LNCAP (cell line): Measurements from ENCODE around the gene ZNF511.

ENCODE experiments used
- TF ChIP-seq, protein P1 (sequence below): fragments of 450-650 bp; IDR thresholded peaks from 2 replicates; pipeline ENCODE4 v1.5.1; 2017; ENCODE audit warnings: mild to moderate bottlenecking

Gene ZNF511

DNA sequence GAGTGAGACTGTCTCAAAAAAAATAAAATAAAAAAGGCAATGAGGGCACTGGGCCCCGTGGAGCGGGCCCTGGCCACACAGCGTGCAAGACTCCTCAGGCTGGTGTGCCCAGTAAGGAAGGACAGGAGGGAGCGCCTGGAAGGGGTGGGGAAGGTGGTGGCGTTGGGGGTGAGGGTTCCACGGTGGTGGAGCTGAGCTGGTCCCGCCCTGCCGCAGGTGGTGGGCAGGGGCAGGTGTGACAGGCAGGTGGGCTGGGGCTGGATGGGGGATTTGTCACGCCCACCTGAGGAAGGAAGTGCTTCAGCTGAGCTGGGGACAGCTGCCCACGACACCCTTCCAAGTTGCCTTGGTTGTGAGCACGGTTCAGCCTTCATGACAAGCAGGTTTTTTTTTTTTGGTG, 37.7 kb downstream of the ZNF511 start:
- TF ChIP-seq, protein P1, sequence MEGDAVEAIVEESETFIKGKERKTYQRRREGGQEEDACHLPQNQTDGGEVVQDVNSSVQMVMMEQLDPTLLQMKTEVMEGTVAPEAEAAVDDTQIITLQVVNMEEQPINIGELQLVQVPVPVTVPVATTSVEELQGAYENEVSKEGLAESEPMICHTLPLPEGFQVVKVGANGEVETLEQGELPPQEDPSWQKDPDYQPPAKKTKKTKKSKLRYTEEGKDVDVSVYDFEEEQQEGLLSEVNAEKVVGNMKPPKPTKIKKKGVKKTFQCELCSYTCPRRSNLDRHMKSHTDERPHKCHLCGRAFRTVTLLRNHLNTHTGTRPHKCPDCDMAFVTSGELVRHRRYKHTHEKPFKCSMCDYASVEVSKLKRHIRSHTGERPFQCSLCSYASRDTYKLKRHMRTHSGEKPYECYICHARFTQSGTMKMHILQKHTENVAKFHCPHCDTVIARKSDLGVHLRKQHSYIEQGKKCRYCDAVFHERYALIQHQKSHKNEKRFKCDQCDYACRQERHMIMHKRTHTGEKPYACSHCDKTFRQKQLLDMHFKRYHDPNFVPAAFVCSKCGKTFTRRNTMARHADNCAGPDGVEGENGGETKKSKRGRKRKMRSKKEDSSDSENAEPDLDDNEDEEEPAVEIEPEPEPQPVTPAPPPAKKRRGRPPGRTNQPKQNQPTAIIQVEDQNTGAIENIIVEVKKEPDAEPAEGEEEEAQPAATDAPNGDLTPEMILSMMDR, result no peak

DNA sequence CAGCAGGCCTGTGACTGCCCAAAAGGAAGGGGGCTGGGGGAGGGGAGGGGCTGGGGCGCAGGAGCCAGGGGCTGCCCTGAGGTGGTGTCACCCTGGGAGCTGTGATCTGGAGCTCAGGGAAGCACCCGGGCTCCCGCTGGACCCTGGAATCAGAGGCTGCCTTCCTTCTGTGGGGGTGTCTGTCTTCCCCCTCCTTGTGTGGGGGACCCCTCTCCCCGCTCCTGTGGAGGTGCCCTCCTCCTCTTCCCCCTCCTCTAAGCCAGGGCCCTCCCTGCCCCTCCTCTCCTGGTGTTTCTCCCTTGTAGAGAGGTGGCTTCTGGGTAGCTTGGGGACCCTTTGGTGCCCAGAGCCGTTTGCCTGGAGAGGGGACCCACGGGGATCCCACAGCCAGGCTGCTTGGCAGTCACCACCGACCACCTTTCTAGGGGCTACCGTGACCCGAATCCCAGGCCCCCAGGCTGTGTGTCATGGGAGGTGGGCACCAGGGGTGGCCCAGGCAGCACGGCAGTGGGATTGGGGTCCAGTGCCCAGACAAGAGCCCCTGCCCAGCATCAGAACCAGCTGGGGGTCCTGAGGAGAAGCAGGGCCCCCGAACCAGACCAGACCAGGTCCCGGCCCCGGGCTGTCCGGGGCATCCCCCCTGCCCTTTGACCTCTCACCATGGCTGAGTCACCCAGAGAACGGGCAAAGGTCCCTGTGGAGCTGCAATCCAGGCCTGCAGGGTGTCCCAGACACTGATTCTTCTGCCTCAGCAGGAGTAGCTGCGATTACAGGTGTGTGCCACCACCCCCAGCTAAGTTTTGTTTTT, 39.2 kb downstream of the ZNF511 start:
- TF ChIP-seq, protein P1, result no peak

DNA sequence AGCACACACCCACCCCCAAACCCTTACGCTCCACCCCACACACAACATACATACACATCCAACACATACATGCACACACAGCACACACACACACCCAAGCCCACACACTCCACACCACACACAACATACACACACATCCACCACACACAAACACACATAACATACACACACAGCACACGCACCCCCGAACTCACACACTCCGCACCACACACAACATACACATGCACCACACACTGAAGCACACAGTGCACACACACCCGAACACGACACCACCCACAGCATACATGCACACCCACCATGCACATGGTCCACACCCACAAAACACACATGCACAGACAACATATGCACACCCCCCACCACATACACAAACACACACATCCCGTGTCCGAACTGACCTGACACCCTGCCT, 40.5 kb downstream of the ZNF511 start:
- TF ChIP-seq, protein P1, result no peak

DNA sequence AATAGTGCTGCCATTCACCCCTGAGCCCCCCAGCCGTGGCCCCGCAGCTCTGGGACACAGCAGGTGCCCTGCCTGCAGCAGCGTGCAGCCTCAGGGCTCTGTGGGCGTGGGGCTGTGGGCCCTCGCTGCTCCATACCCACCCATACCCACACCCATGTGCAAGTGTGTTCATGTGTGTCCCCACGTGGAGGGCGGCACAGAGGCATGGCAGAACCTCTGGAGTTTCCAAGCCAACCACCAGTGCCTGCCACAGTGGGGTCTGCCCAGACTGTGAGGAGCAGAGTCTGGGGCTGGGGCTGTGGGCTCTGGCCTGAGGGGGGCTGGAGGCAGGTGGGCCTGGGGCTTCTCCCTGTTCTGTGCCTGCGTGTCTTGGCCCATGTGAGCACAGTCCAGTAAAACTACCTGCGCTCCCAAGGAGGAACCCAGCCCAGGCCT, 40.9 kb downstream of the ZNF511 start:
- TF ChIP-seq, protein P1, result no peak

DNA sequence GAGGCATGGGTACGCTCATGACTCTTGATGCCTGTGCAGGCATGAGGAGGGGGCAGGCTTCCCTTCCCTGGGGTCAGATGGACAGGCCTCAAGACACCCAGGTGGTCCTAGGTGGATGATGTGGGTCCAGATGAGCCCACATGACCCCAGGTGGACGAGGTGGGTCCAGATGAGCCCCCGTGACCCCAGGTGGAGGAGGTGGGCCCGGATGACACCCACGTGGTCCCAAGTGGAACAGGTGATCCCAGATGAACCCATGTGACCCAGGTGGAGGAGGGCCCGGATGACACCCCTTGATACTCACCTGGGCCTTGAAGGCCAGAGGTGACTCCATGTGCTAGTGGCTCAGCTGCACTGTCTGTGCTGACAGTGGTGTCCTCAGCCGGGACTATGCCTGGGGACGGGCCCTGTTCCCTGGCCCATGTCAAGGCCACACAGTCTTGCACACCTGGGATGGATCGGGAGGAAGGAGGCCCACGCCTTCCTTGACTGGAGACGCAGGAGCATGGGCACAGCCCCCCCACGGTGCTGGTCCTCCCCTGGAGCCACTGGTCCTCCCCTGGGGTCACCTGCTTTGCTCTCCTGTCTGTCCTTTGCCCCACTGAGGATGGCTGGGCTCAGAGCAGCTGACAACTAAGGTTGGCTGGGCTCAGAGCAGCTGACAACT, 41.7 kb downstream of the ZNF511 start:
- TF ChIP-seq, protein P1, result no peak

DNA sequence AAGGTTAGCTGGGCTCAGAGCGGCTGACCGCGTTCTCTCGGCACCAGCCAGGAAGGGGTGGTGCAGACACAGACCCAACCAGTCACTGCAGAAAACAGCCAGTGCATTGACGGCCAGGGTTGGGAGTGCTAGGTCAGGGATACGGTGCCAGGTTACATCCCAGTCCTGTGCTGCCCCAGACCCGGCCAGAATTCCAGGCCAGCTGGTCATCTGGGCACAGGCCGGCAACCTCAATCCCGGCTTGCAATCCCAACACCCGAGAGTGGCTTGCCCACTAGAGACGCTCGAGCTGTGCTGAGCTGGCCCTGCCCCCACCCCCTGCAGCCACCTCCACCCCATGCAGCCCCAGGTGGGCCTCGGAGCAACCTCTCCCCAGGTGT, 42.2 kb downstream of the ZNF511 start:
- TF ChIP-seq, protein P1, result no peak

DNA sequence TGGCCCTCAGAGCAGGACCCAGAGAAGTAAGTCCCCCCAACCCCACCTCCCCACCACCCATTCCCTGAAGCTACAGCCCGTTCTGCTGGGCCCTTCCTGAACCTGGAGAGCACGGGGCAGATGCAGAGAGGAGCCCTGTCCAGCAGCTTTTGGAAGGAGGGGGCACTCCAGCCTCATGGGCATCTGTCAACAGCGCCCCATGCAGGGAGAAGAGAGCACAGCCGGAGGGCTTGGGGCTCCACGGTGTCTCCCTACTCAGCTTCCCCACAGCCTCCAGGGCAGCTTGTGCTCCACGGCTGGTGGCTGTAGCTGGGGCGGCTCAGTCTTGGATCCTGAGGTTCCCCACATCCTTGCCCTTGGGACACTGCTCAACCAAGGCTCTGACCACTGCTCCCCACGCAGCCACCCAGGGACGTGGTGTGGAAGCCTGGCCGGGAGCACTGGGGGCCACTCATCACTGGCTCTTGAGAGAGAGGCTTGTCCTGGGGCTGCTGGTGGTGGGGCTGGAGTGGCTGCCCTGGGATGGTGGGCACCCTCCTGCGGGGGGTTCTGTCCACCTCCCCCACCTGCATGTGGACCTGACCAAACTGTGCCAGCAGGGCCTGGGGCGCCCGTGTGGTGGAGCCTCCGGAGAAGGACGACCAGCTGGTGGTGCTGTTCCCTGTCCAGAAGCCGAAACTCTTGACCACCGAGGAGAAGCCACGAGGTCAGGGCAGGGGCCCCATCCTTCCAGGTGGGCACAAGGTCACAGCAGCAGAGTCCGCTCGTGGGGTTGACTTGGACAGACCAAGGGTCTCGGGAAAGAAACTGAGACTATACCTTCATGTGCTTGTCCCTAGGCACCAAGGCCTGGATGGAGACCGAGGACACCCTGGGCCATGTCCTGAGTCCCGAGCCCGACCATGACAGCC, 42.9 kb downstream of the ZNF511 start:
- TF ChIP-seq, protein P1, result no peak
